EH (cell line): ENCODE data around the gene RABAC1.
A peak's percentile ranks its signal among the peaks of the same experiment; 100 is the strongest.
"Not testable (repeated sequence)": the region's sequence is repeated elsewhere in the genome, so short reads cannot be mapped to it uniquely, and the experiment has no call there.

Experiments used
- DNase-seq: peaks from one replicate; pipeline ENCODE4 v3.0.0-alpha.2; 2015; ENCODE audit warnings: low read depth

Gene RABAC1

GRCh38 chr19:41945135-41945766 lies 13.9 kb downstream of the RABAC1 start:
- DNase-seq: no peak

- no peak for DNase-seq
These were observed 14.8 kb downstream of the RABAC1 start for GRCh38 chr19:41944336-41944735.

GRCh38 chr19:41941410-41942202 lies 17.5 kb downstream of the RABAC1 start:
- no peak for DNase-seq

GRCh38 chr19:41940731-41941409 lies 18.3 kb downstream of the RABAC1 start:
- DNase-seq: no peak

- DNase-seq: peak; percentile 29
These were observed 19.0 kb downstream of the RABAC1 start for GRCh38 chr19:41939861-41940730.

GRCh38 chr19:41939209-41939608 lies 19.9 kb downstream of the RABAC1 start:
- DNase-seq: not testable (repeated sequence)

- no peak for DNase-seq
These were observed 21.3 kb downstream of the RABAC1 start for GRCh38 chr19:41937525-41938468.

GRCh38 chr19:41936961-41937360 lies 22.2 kb downstream of the RABAC1 start:
- DNase-seq: no peak

- DNase-seq: no peak
These were observed 22.7 kb downstream of the RABAC1 start for GRCh38 chr19:41936416-41936850.

GRCh38 chr19:41935760-41936415 lies 23.2 kb downstream of the RABAC1 start:
- DNase-seq: no peak

- peak; percentile 59 for DNase-seq
These were observed 24.2 kb downstream of the RABAC1 start for GRCh38 chr19:41934849-41935374.

GRCh38 chr19:41933693-41934426 lies 25.3 kb downstream of the RABAC1 start:
- DNase-seq: no peak

- no peak for DNase-seq
These were observed 26.3 kb downstream of the RABAC1 start for GRCh38 chr19:41932720-41933332.

GRCh38 chr19:41932259-41932719 lies 26.8 kb downstream of the RABAC1 start:
- DNase-seq: no peak

GRCh38 chr19:41930926-41931592 lies 28.1 kb downstream of the RABAC1 start:
- no peak for DNase-seq

GRCh38 chr19:41930322-41930722 lies 28.8 kb downstream of the RABAC1 start:
- no peak for DNase-seq

GRCh38 chr19:41929536-41930071 lies 29.5 kb downstream of the RABAC1 start:
- no peak for DNase-seq
